HepG2 (cell line): Measurements from ENCODE around the gene SPESP1. TPM values are rescaled to one million over a fixed set of nuclear protein-coding genes. Genes with fewer than 3 reads are reported as not detected.

ENCODE experiments used
- ATRX ChIP-seq: sonication (generic); formaldehyde crosslinking; IDR thresholded peaks from 2 replicates; pipeline ENCODE4 v1.4.0; 2020; ENCODE audit warnings: missing genetic modification reagents, borderline replicate concordance
- EEA1 ChIP-seq: sonication (generic); formaldehyde crosslinking; IDR thresholded peaks from 2 replicates; pipeline ENCODE4 v1.5.1; 2020; ENCODE audit warnings: mild to moderate bottlenecking, missing genetic modification reagents, borderline replicate concordance
- ELF1 ChIP-seq: sonication (generic); formaldehyde crosslinking; IDR thresholded peaks from 2 replicates; pipeline ENCODE4 v1.4.0; 2020; ENCODE audit warnings: missing genetic modification reagents
- HNRNPUL1 ChIP-seq: fragments of 200-400 bp; formaldehyde crosslinking; IDR thresholded peaks from 2 replicates; pipeline ENCODE4 v1.6.1; 2017; ENCODE audit warnings: low read depth, mild to moderate bottlenecking, low read length, moderate library complexity
- REST ChIP-seq, 2 experiments: IDR thresholded peaks; 2 replicates each; pipeline ENCODE4 v1.6.1; 2011 to 2012; ENCODE audit warnings: low read length in 2 of 2, borderline replicate concordance in 1 of 2, low read depth in 1 of 2, mild to moderate bottlenecking in 1 of 2, moderate library complexity in 1 of 2
- REXO4 ChIP-seq: sonication (generic); formaldehyde crosslinking; IDR thresholded peaks from 2 replicates; pipeline ENCODE4 v1.8.0; 2022; ENCODE audit warnings: missing genetic modification reagents, mild to moderate bottlenecking, borderline replicate concordance
- SMARCC2 ChIP-seq: fragments of 450-650 bp; IDR thresholded peaks from 2 replicates; pipeline ENCODE4 v1.6.1; 2017; ENCODE audit warnings: antibody characterized with exemption, mild to moderate bottlenecking
- ZNF274 ChIP-seq: sonication (generic); formaldehyde crosslinking; IDR thresholded peaks from 2 replicates; pipeline ENCODE4 v1.5.1; 2020; ENCODE audit warnings: mild to moderate bottlenecking, missing genetic modification reagents
- ZNF572 ChIP-seq: sonication (generic); formaldehyde crosslinking; IDR thresholded peaks from 2 replicates; pipeline ENCODE4 v1.5.1; 2020; ENCODE audit warnings: mild to moderate bottlenecking, missing genetic modification reagents
- ZNF775 ChIP-seq: sonication (generic); formaldehyde crosslinking; IDR thresholded peaks from 2 replicates; pipeline ENCODE4 v1.4.0; 2020; ENCODE audit warnings: missing genetic modification reagents, mild to moderate bottlenecking, moderate library complexity, borderline replicate concordance
- polyA plus RNA-seq, 8 experiments: library from polyadenylated mRNA; depleted of rRNA in 3 of 8; stranded (reverse) in 7 of 8; unstranded in 1 of 8; fragments of >200 nt; fragmentation: Illumina TruSeq in 4 of 8; extraction: Trizol in 4 of 8; gene quantifications; 2 replicates each; pipeline versions ENCODE4 v1.2.1 to v1.2.3, GENCODE V29; 2011 to 2016; ENCODE audit warnings: low read depth in 4 of 8, missing spikeins in 1 of 8, mixed read lengths in 1 of 8; ENCODE audit not compliant: insufficient read depth in 1 of 8
- total RNA-seq, 5 experiments: library from RNA; depleted of rRNA; stranded (reverse); fragments of >200 nt; fragmentation: Illumina TruSeq; extraction: Trizol; gene quantifications; 2 replicates each; pipeline ENCODE4 v1.2.3, GENCODE V29; 2016; ENCODE audit warnings: low read depth in 1 of 5
- TF ChIP-seq, protein P1 (sequence below): sonication (generic); formaldehyde crosslinking; IDR thresholded peaks from 2 replicates; pipeline ENCODE4 v1.8.0; 2022; ENCODE audit warnings: mild to moderate bottlenecking, missing genetic modification reagents, moderate library complexity

Gene SPESP1
- total and polyA plus RNA-seq, 2 of the 13 experiments (the other 11 are each of a cell fraction or from before 2014, with no cell fraction given) = not detected

DNA sequence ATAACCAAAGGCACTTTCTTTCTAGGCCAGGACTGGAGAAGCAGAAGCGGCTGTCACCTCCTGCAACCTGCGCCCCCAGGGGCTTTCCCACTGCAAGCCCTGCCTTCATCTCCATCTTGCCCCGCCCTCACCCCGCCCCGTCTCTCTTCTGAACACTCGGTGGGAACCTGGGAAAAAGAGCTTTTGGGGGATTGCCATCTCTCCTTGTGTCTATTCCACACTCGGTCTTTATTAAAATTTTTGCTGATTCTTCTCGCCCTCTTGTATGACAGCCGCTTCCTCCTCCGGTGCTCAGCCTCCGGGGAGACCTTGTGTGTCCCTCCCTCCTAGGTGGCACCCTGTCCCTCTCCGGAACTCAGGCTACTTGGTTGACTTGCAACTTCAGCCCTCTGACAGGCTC, 41.9 kb upstream of the SPESP1 start (continued):
- TF ChIP-seq HNRNPUL1 = no peak
- no peak for TF ChIP-seq ZNF572 (CRISPR knock-in tag)
- TF ChIP-seq ATRX (CRISPR knock-in tag) = no peak
- TF ChIP-seq REXO4 = no peak
- TF ChIP-seq EEA1 (CRISPR knock-in tag) = no peak
- TF ChIP-seq, protein P1, sequence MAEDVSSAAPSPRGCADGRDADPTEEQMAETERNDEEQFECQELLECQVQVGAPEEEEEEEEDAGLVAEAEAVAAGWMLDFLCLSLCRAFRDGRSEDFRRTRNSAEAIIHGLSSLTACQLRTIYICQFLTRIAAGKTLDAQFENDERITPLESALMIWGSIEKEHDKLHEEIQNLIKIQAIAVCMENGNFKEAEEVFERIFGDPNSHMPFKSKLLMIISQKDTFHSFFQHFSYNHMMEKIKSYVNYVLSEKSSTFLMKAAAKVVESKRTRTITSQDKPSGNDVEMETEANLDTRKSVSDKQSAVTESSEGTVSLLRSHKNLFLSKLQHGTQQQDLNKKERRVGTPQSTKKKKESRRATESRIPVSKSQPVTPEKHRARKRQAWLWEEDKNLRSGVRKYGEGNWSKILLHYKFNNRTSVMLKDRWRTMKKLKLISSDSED (CRISPR knock-in tag) = no peak
- no peak for TF ChIP-seq ZNF775
- no peak for TF ChIP-seq SMARCC2
- TF ChIP-seq REST (IDR thresholded peaks at IDR 0.05; ENCODE audit: borderline replicate concordance in 1 of 2, low read depth in 1 of 2, low read length in 2 of 2) = no peak
- TF ChIP-seq ZNF274 (CRISPR knock-in tag) = no peak
- no peak for TF ChIP-seq ELF1 (CRISPR knock-in tag)
